ENCODE data around the gene DNAH1.

The DNAH1 gene

GRCh38 chr3:52404391-52404790 lies 88.3 kb downstream of the DNAH1 start:
- no peak for DNase-seq (ENCODE audit: low spot score)

- no peak for DNase-seq (ENCODE audit: low spot score)
Measured at GRCh38 chr3:52405066-52405465, 88.9 kb downstream of the DNAH1 start.

GRCh38 chr3:52405601-52406110 lies 89.5 kb downstream of the DNAH1 start:
- DNase-seq (ENCODE audit: low spot score), result no peak

- DNase-seq (ENCODE audit: low spot score), result no peak
Measured at GRCh38 chr3:52406231-52406661, 90.1 kb downstream of the DNAH1 start.

- no peak for DNase-seq (ENCODE audit: low spot score)
Measured at GRCh38 chr3:52406791-52407510, 90.8 kb downstream of the DNAH1 start.

- DNase-seq (ENCODE audit: low spot score), result no peak
Measured at GRCh38 chr3:52407779-52408178, 91.7 kb downstream of the DNAH1 start.

- DNase-seq (ENCODE audit: low spot score), result no peak
Measured at GRCh38 chr3:52408466-52408865, 92.3 kb downstream of the DNAH1 start.

GRCh38 chr3:52415800-52416199 lies 99.7 kb downstream of the DNAH1 start:
- DNase-seq (ENCODE audit: low spot score), result no peak

- no peak for DNase-seq (ENCODE audit: low spot score)
Measured at GRCh38 chr3:52420388-52420787, 104.3 kb downstream of the DNAH1 start.

GRCh38 chr3:52422669-52423068 lies 106.5 kb downstream of the DNAH1 start:
- DNase-seq (ENCODE audit: low spot score), result no peak

GRCh38 chr3:52423173-52423572 lies 107.1 kb downstream of the DNAH1 start:
- no peak for DNase-seq (ENCODE audit: low spot score)

GRCh38 chr3:52428151-52429005 lies 112.3 kb downstream of the DNAH1 start:
- peak; percentile 80 for DNase-seq (ENCODE audit: low spot score)

GRCh38 chr3:52429031-52429430 lies 112.9 kb downstream of the DNAH1 start:
- DNase-seq (ENCODE audit: low spot score), result no peak

GRCh38 chr3:52429779-52430415 lies 113.8 kb downstream of the DNAH1 start:
- DNase-seq (ENCODE audit: low spot score), result no peak

- no peak for DNase-seq (ENCODE audit: low spot score)
Measured at GRCh38 chr3:52430416-52430810, 114.3 kb downstream of the DNAH1 start.

- DNase-seq (ENCODE audit: low spot score), result no peak
Measured at GRCh38 chr3:52431459-52432223, 115.5 kb downstream of the DNAH1 start.

- no peak for DNase-seq (ENCODE audit: low spot score)
Measured at GRCh38 chr3:52432225-52432624, 116.1 kb downstream of the DNAH1 start.

- no peak for DNase-seq (ENCODE audit: low spot score)
Measured at GRCh38 chr3:52432691-52433141, 116.6 kb downstream of the DNAH1 start.

- no peak for DNase-seq (ENCODE audit: low spot score)
Measured at GRCh38 chr3:52433328-52433995, 117.3 kb downstream of the DNAH1 start.

- no peak for DNase-seq (ENCODE audit: low spot score)
Measured at GRCh38 chr3:52433996-52434479, 117.9 kb downstream of the DNAH1 start.

GRCh38 chr3:52434491-52435115 lies 118.5 kb downstream of the DNAH1 start:
- no peak for DNase-seq (ENCODE audit: low spot score)

Measured in GM03348 (cell line).